HEK293T (cell line): ENCODE results near the gene ST6GAL1.

ENCODE experiments used
- CTCF ChIA-PET: fragments of 350-600 bp; formaldehyde crosslinking; extraction: SDS; loops from one replicate; lab custom pipeline; 2021; ENCODE audit warnings: antibody characterized with exemption, inconsistent platforms; lab: Yijun Ruan, JAX
- POLR2A ChIA-PET: fragments of 350-600 bp; formaldehyde crosslinking; extraction: SDS; loops from one replicate; lab custom pipeline; 2020; ENCODE audit warnings: antibody characterized with exemption, inconsistent platforms; lab: Yijun Ruan, JAX
- DNase-seq: peaks from one replicate; pipeline ENCODE4 v3.0.0; 2012; ENCODE audit warnings: mixed read lengths; ENCODE audit errors: extremely low spot score
- ARNT ChIP-seq: fragments of 450-650 bp; IDR thresholded peaks from 2 replicates; pipeline ENCODE4 v1.6.1; 2017; ENCODE audit warnings: mild to moderate bottlenecking
- BHLHE40 ChIP-seq: fragments of 450-650 bp; IDR thresholded peaks from 2 replicates; pipeline ENCODE4 v1.6.1; 2016; ENCODE audit warnings: mild to moderate bottlenecking, moderate library complexity, borderline replicate concordance
- CTBP1 ChIP-seq: fragments of 450-650 bp; IDR thresholded peaks from 2 replicates; pipeline ENCODE4 v1.6.1; 2016; ENCODE audit warnings: borderline replicate concordance
- ELF4 ChIP-seq: fragments of 450-650 bp; IDR thresholded peaks from 2 replicates; pipeline ENCODE4 v1.6.1; 2017; ENCODE audit warnings: antibody characterized with exemption
- FOXA1 ChIP-seq: fragments of 450-650 bp; IDR thresholded peaks from 2 replicates; pipeline ENCODE4 v1.6.1; 2016; ENCODE audit warnings: mild to moderate bottlenecking
- FOXK2 ChIP-seq: fragments of 450-650 bp; IDR thresholded peaks from 2 replicates; pipeline ENCODE4 v1.6.1; 2016; ENCODE audit warnings: mild to moderate bottlenecking
- FOXM1 ChIP-seq: fragments of 450-650 bp; IDR thresholded peaks from 2 replicates; pipeline ENCODE4 v1.6.1; 2017; ENCODE audit warnings: mild to moderate bottlenecking, borderline replicate concordance
- HDGF ChIP-seq: fragments of 450-650 bp; IDR thresholded peaks from 2 replicates; pipeline ENCODE4 v1.6.1; 2017; ENCODE audit warnings: antibody characterized with exemption, borderline replicate concordance
- L3MBTL2 ChIP-seq: fragments of 450-650 bp; conservative IDR thresholded peaks from 2 replicates; pipeline ENCODE4 v1.6.1; 2016; ENCODE audit warnings: mild to moderate bottlenecking
- LEF1 ChIP-seq: fragments of 450-650 bp; IDR thresholded peaks from 2 replicates; pipeline ENCODE4 v1.6.1; 2017; ENCODE audit warnings: mild to moderate bottlenecking, borderline replicate concordance
- NFRKB ChIP-seq: fragments of 450-650 bp; IDR thresholded peaks from 2 replicates; pipeline ENCODE4 v1.6.1; 2016; ENCODE audit warnings: mild to moderate bottlenecking, moderate library complexity
- PKNOX1 ChIP-seq: fragments of 450-650 bp; IDR thresholded peaks from 2 replicates; pipeline ENCODE4 v1.6.1; 2016
- SP1 ChIP-seq: fragments of 450-650 bp; IDR thresholded peaks from 2 replicates; pipeline ENCODE4 v1.6.1; 2017
- SUZ12 ChIP-seq: fragments of 450-650 bp; IDR thresholded peaks from 2 replicates; pipeline ENCODE4 v1.6.1; 2016; ENCODE audit warnings: mild to moderate bottlenecking
- TARDBP ChIP-seq: fragments of 450-650 bp; IDR thresholded peaks from 2 replicates; pipeline ENCODE4 v1.6.1; 2016
- ZNF384 ChIP-seq: fragments of 450-650 bp; IDR thresholded peaks from 2 replicates; pipeline ENCODE4 v1.6.1; 2016

ST6GAL1 gene

GRCh38 chr3:187039100-187039722 lies 108.9 kb downstream of the ST6GAL1 start:
- CTCF ChIA-PET: no interaction called here
- POLR2A ChIA-PET: no interaction called here
- DNase-seq: no peak
- TF ChIP-seq ZNF384: no peak
- no peak for TF ChIP-seq TARDBP
- no peak for TF ChIP-seq ELF4
- no peak for TF ChIP-seq FOXK2
- TF ChIP-seq FOXM1: no peak

GRCh38 chr3:187039723-187040414 lies 109.5 kb downstream of the ST6GAL1 start:
- ChIA-PET CTCF (no interaction called here), POLR2A (no interaction called here)
- TF ChIP-seq CTBP1 (no peak), BHLHE40 (no peak), L3MBTL2 (no peak), ZNF384 (no peak), PKNOX1 (no peak), ARNT (no peak), FOXM1 (no peak), ELF4 (no peak), SUZ12 (no peak), LEF1 (no peak), FOXA1 (no peak)
- no peak for DNase-seq

- POLR2A ChIA-PET: no interaction called here
- CTCF ChIA-PET: no interaction called here
- no peak for DNase-seq
These were observed 110.4 kb downstream of the ST6GAL1 start for GRCh38 chr3:187040516-187041361.

GRCh38 chr3:187041362-187042307 lies 111.3 kb downstream of the ST6GAL1 start:
- no peak for DNase-seq
- ChIA-PET POLR2A (no interaction called here), CTCF (no interaction called here)
- TF ChIP-seq FOXM1 (no peak), CTBP1 (no peak), ARNT (no peak), SP1 (no peak), LEF1 (no peak), PKNOX1 (no peak), BHLHE40 (no peak), NFRKB (no peak), SUZ12 (no peak), ELF4 (no peak), FOXA1 (no peak)

More at GRCh38 chr3:187040516-187041361, 110.4 kb downstream of the ST6GAL1 start:
- TF ChIP-seq TARDBP (no peak), CTBP1 (no peak), ELF4 (no peak), LEF1 (no peak), L3MBTL2 (no peak), ZNF384 (no peak), PKNOX1 (no peak), HDGF (no peak), FOXK2 (no peak), SP1 (no peak), BHLHE40 (no peak), FOXM1 (no peak), ARNT (no peak)

GRCh38 chr3:187042346-187042745 lies 112.0 kb downstream of the ST6GAL1 start:
- CTCF ChIA-PET: no interaction called here
- DNase-seq: no peak
- TF ChIP-seq CTBP1 (no peak), ZNF384 (no peak), L3MBTL2 (no peak), PKNOX1 (no peak), SUZ12 (no peak), FOXK2 (no peak), NFRKB (no peak), FOXA1 (no peak), ELF4 (no peak), BHLHE40 (no peak), ARNT (no peak), HDGF (no peak), SP1 (no peak), FOXM1 (no peak), TARDBP (no peak), LEF1 (no peak)
- POLR2A ChIA-PET: no interaction called here
